NCI-H146 treated with DMSO at 0.1 percent for 48 hours (cell line): ENCODE results near the gene ADGRG3.
A peak's percentile ranks its signal among the peaks of the same experiment; 100 is the strongest.

Experiments used
- DNase-seq: peaks from one replicate; lab custom pipeline; 2025; ENCODE audit not compliant: unreplicated experiment; lab: John Stamatoyannopoulos, UW

The ADGRG3 gene

GRCh38 chr16:57734925-57735754, 67.0 kb downstream of the ADGRG3 start:
- peak; percentile 98 for DNase-seq

- DNase-seq = no peak
Measured at GRCh38 chr16:57735755-57736418, 67.8 kb downstream of the ADGRG3 start, which contains the start of gene KATNB1. Gene KATNB1 (plus strand): TSS chr16:57735770. CDS start chr16:57737244, 1,474 bp downstream.

- DNase-seq = peak; percentile 4
Measured at GRCh38 chr16:57736419-57737351, 68.6 kb downstream of the ADGRG3 start.

GRCh38 chr16:57738844-57739243, 70.7 kb downstream of the ADGRG3 start:
- no peak for DNase-seq
